SKM-1 treated with dmso at 0.1 percent for 144 hours (cell line): ENCODE measurements around the gene TCTN3.
"Not testable (repeated sequence)": the region's sequence is repeated elsewhere in the genome, so short reads cannot be mapped to it uniquely, and the experiment has no call there.

Experiments
- DNase-seq: peaks from one replicate; lab custom pipeline; 2025; ENCODE audit not compliant: unreplicated experiment; lab: John Stamatoyannopoulos, UW

Gene TCTN3

GRCh38 chr10:95688648-95689047 is 5.1 kb downstream of the TCTN3 start:
- no peak for DNase-seq

GRCh38 chr10:95683966-95684365 is 9.8 kb downstream of the TCTN3 start:
- DNase-seq, result no peak

DNA sequence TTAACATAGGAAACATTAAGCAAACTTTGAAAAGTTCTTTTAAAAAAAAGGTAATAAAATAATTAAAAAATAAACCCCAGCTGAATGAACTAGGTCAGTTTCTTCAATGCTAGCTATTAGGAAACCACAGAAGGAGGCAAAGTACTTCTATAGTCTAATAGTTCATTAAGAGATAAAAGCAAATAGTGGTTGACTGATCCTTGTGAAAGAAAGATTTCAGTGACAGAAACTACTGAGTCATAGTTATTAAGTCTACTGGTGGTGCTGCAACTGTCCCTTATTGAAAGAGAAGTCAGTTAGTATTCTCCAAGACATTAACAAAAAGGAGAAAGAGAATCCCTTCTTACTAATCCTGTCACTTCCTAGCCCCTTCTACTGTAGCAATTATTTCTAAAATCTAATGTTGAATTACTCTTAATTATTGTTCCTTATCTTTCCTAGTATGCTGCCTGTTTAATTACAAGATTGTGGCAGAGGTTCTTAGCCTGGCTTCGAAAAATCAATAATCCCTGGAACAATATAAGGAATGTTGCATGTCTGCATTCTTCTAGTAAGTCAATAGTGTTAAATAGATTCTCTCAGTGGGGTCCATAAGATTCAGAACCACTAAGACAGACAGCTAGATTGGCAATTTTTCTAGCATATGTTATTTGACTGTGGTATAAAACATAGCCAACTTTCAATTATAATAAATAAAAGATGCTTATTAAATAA is 18.2 kb downstream of the TCTN3 start:
- no peak for DNase-seq

GRCh38 chr10:95674643-95675042 is 19.1 kb downstream of the TCTN3 start:
- no peak for DNase-seq

DNA sequence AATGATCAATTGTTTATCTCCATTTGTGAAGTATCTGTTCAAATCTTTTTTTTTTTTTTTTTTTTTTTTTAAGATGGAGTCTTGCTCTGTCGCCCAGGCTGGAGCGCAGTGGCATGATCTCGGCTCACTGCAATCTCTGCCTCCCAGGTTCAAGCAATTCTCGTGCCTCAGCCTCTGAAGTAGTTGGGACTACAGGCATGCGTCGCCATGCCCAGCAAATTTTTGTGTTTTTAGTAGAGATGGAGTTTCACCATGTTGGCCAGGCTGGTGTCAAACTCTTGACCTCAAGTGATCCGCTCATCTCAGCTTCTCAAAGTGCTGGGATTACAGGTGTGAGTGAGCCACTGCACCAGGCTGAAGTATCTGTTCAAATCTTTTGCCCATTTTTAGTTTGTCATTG is 21.1 kb downstream of the TCTN3 start:
- not testable (repeated sequence) for DNase-seq

DNA sequence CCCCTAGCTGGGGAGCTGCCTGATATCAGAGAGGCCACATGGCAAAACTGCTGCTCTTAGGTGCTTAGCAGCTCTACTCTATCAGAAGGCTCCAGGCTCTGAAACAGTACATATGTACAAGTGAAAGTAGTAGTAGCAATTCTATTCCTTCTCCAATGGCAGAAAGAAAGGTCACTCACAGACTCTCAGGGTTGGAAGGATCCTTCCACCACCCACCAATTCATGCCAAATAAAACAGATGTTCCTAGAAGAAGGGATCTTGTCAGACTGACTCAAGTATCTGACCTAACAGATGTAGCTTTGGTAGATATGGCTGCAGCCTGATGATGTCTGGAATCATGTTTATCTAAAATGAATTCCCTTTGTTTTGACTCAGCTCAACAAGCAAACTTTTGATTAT is 29.2 kb downstream of the TCTN3 start:
- no peak for DNase-seq

GRCh38 chr10:95663496-95663895 is 30.2 kb downstream of the TCTN3 start:
- no peak for DNase-seq

DNA sequence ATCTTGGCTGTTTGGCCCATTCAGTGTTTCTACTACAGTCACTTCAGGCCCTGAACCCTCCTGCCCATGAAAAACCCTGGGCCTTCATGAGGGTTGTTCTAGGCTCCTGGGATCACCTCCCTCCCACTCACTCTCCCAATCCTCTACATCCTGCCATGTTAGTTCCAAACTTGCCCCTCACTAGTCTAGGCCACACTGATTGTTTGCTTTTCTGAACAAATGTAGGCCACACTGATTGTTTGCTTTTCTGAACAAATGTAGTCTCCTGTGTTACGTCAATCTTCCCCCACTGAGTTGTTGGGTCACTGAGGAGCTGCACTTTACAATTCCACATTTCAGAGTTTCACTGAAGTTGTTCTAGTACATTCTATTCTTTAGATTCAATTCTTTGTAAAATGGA is 31.9 kb downstream of the TCTN3 start:
- DNase-seq, result no peak

GRCh38 chr10:95660283-95660682 is 33.4 kb downstream of the TCTN3 start:
- DNase-seq, result no peak

GRCh38 chr10:95657250-95657649 is 36.5 kb downstream of the TCTN3 start:
- no peak for DNase-seq

DNA sequence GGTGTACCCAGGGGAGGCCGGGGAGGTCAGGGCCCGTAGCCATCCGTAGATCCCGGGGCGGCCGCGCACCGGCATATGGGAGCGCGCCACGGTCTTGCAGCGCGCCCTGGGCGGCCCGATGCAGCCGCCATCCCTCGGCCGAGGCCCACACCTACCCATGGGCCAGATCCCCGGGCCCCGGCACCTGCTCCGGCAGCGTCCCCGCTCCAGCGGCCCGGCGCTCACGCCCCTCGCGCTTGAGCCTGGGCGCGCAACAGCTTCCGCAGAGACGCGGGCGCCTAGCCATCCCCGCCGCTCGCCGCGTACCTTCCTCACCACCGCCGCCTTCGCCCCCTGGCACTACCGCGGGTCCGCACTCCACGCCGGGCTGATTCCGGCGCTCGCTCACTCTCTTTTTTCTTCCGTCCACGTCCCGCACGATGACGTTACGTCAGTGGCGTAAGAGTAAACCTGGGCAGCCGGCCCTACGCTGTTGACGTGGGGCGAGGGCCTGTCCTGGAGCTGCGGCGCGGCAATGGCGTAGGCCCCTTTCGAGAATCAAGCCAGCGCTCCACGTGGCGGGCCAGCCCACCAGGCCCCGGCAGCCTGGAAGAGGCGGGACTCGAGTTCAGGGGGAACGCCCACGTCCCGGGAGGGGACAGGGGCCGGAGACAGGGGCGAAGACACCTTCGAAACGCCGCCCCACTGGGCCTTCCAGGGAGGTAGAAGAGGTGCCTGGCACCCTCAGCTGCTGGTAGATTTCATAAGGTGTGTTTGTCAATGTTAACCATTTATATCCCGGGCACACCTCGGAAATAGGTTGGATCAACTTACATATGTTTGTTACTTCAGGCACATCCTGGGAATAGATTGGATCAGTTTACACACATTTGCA is 37.2 kb downstream of the TCTN3 start, which contains the start of gene ALDH18A1:
Gene ALDH18A1 (minus strand): TSS at position 421 of the 874 bp plus-strand sequence. CDS start 3,334 bp downstream, outside the sequence.
- peak; percentile 91 for DNase-seq

DNA sequence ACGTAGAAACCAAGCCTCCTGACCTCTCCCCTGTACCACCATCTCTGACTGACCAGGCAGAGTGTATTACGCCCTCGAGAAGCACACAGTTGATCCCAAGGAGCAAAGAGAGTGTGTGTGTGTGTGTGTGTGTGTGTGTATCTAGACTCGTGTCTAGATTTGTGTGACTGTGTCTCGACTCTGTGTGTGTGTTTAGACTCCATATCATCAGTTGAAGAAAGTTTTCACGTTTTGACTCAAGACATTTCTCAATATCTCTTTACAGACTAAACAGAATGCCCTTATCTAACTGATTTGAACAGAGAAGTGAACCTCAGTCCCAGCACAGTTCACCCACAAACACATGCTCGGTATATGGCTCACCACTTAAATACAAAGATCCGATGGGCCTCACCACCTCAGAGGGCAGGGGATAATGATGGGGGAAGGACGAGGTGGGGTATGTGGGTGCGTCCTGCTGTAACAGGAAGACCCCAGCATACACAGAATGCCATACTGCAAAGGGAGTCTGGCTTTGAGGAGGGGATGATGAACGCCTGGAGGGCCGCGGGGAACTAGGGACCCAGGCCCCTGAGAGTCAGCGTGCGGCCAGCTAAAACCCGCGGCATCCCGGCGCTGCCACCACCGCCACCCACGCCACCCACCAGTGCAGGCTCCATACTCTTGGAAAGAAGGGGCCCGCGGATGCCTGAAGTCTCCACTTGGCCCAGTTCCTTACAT is 38.0 kb downstream of the TCTN3 start:
- DNase-seq, result no peak

GRCh38 chr10:95653895-95654294 is 39.8 kb downstream of the TCTN3 start:
- no peak for DNase-seq

- DNase-seq, result no peak
Observed at GRCh38 chr10:95651346-95652060, 42.2 kb downstream of the TCTN3 start.

DNA sequence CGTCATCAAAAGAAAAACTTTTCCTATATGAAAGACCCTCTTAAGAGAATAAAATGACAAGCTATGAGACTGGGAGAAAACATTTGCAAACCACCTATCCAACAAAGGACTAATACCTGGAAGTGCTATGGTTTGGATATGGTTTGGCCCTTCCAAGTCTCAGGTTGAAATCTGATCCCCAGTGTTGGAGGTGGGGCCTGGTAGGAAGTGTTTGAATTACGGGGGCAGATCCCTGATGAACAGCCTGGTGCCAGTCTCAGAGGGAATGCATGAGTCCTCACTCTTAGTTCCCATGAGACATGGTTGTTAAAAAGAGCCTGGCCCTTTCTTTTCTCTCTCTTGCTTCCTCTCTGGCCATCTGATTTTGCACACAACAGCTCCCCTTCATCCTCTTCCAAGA is 43.5 kb downstream of the TCTN3 start:
- DNase-seq, result no peak

GRCh38 chr10:95648138-95648537 is 45.6 kb downstream of the TCTN3 start:
- no peak for DNase-seq

DNA sequence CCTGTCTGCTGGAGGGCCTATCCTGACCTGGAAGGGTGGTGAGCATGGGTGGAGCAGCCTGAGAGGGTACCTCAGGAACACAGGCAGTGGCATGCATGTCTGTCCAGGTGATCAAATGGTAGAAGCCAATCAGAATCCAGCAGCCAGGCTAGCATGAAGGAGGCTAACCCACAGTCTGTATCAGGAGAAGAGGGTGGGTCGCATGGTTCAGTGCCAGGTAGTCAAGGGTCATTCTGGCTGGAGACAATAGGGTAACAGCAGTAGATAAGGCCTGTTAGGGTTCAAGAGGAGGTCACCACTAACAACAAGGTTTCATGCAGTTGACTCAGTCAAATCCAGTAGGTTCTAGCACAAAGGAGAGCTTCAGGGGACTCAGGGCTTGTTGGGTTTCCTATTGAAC is 47.6 kb downstream of the TCTN3 start:
- DNase-seq, result no peak

GRCh38 chr10:95644901-95645300 is 48.8 kb downstream of the TCTN3 start:
- no peak for DNase-seq

GRCh38 chr10:95640891-95641315 is 52.8 kb downstream of the TCTN3 start:
- DNase-seq, result no peak

DNA sequence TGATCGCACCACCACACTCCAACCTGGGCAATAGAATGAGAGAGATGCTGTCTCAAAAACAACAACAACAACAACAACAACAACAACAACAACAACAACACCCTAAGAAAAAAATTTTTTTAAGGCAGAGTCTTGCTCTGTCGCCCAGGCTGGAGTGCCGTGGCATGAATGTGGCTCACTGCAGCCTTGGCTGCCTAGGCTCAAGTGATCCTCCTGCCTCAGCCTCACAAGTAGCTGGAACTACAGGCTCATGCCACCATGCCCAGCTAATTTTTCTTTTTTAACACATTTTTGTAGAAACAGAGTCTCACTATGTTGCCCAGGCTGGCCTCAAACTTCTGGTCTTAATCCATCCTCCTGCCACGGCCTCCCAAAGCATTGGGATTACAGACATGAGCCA is 55.8 kb downstream of the TCTN3 start:
- no peak for DNase-seq

- DNase-seq, result no peak
Observed at GRCh38 chr10:95637140-95637539, 56.6 kb downstream of the TCTN3 start.
